Fibroblast of lung (primary cell): ENCODE measurements around the gene PRDM11.

ENCODE experiments used
- CTCF ChIP-seq, 2 donors: IDR thresholded peaks in 1 of 2; conservative IDR thresholded peaks in 1 of 2; 1 replicate in 1 of 2; 2 replicates in 1 of 2; pipeline ENCODE4 v1.5.1; 2011 to 2012; ENCODE audit warnings: low read length in 2 of 2, control low read depth in 1 of 2, inconsistent platforms in 1 of 2, low read depth in 1 of 2, mild to moderate bottlenecking in 1 of 2
- EZH2 ChIP-seq: IDR thresholded peaks from 2 replicates; pipeline ENCODE4 v1.5.1; 2012; ENCODE audit warnings: low read length, control low read depth, mild to moderate bottlenecking; ENCODE audit errors: missing control alignments

DNA sequence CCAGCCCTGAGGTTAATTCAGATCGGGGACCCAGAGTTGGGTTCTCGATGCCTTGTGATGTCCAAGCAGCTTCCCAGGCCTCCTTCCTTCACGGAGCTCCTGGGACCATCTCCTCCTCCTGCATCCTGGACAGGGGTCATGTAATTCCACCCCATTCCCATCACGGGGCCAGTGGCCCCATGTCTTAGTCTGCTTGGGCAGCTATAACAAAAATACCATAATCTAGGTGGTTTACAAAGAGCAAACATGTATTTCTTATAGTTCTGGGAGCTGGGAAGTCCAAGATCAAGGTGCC is 41.7 kb upstream of the PRDM11 start:
- no peak for TF ChIP-seq CTCF (conservative IDR thresholded peaks at IDR 0.05 in 1 of 2, IDR thresholded peaks at IDR 0.05 in 1 of 2; ENCODE audit: low read depth in 1 of 2, low read length in 2 of 2)
- TF ChIP-seq EZH2: no peak
